DMS79 treated with DMSO at 0.1 percent for 48 hours (cell line): ENCODE measurements around the gene CAPS.

Experiments used
- DNase-seq: peaks from one replicate; lab custom pipeline; 2025; lab: John Stamatoyannopoulos, UW

Gene CAPS

GRCh38 chr19:5891938-5892771 is 21.9 kb upstream of the CAPS start:
- peak; percentile 3 for DNase-seq

GRCh38 chr19:5892772-5893275 is 21.2 kb upstream of the CAPS start:
- no peak for DNase-seq

GRCh38 chr19:5893296-5893903 is 20.7 kb upstream of the CAPS start:
- DNase-seq, result no peak

GRCh38 chr19:5893907-5894703 is 19.9 kb upstream of the CAPS start:
- DNase-seq, result no peak

- no peak for DNase-seq
These were observed 19.2 kb upstream of the CAPS start for GRCh38 chr19:5894704-5895349.

- DNase-seq, result no peak
These were observed 18.6 kb upstream of the CAPS start for GRCh38 chr19:5895409-5895808.

GRCh38 chr19:5895890-5896289 is 18.2 kb upstream of the CAPS start:
- DNase-seq, result no peak

GRCh38 chr19:5896365-5897076 is 17.5 kb upstream of the CAPS start:
- DNase-seq, result no peak

GRCh38 chr19:5897189-5897969 is 16.7 kb upstream of the CAPS start:
- DNase-seq, result no peak

- no peak for DNase-seq
These were observed 14.1 kb upstream of the CAPS start for GRCh38 chr19:5899728-5900526.

- no peak for DNase-seq
These were observed 13.1 kb upstream of the CAPS start for GRCh38 chr19:5900976-5901375.

GRCh38 chr19:5903056-5903623 is 10.9 kb upstream of the CAPS start:
- no peak for DNase-seq

- peak; percentile 88 for DNase-seq
These were observed 10.3 kb upstream of the CAPS start, which contains the start of gene NDUFA11 for GRCh38 chr19:5903624-5904351. TSS of gene NDUFA11 (minus strand) at chr19:5903790. CDS start at chr19:5903708, 82 bp downstream.

- peak; percentile 99 for DNase-seq
These were observed 9.5 kb upstream of the CAPS start, which contains the start of gene VMAC for GRCh38 chr19:5904352-5905113. TSS of gene VMAC (plus strand) at chr19:5904872. CDS start at chr19:5904891, 19 bp downstream.

- DNase-seq, result no peak
These were observed 8.8 kb upstream of the CAPS start for GRCh38 chr19:5905114-5905778.

- DNase-seq, result no peak
These were observed 6.8 kb upstream of the CAPS start for GRCh38 chr19:5907241-5907640.

- no peak for DNase-seq
These were observed 5.1 kb upstream of the CAPS start for GRCh38 chr19:5908773-5909442.
